ENCODE results near the gene ACSL3. TPM values are rescaled to one million over a fixed set of nuclear protein-coding genes. Genes with fewer than 3 reads are reported as not detected.
A peak's percentile ranks its signal among the peaks of the same experiment; 100 is the strongest.
"Not testable (repeated sequence)": the region's sequence is repeated elsewhere in the genome, so short reads cannot be mapped to it uniquely, and the experiment has no call there.

The ACSL3 gene
- total RNA-seq, 1 experiment from 2014 or later = 168 TPM

- Histone ChIP-seq H3K4me1 (peaks cover 7% of the 10 kb centered on the region; the same call in 1 of the 2 replicates), H3K36me3 (peaks cover 29% of the 10 kb centered on the region), H3K4me3 (no peak overlapping the region), H3K9me3 (replicated peaks) (no peaks in the 10 kb centered on the region), H3K27me3 (no peaks in the 10 kb centered on the region), H3K27ac (no peak overlapping the region)
- DNase-seq = no peak
Observed at GRCh38 chr2:222904557-222905258, 43.9 kb downstream of the ACSL3 start.

- Histone ChIP-seq H3K36me3 (peaks cover 30% of the 10 kb centered on the region), H3K27ac (no peak overlapping the region), H3K4me1 (peaks cover 5% of the 10 kb centered on the region; the same call in 1 of the 2 replicates), H3K9me3 (replicated peaks) (no peaks in the 10 kb centered on the region), H3K27me3 (no peaks in the 10 kb centered on the region), H3K4me3 (no peak overlapping the region)
- DNase-seq = no peak
Observed at GRCh38 chr2:222907048-222907447, 46.2 kb downstream of the ACSL3 start.

GRCh38 chr2:222907790-222908441 lies 47.1 kb downstream of the ACSL3 start:
- Histone ChIP-seq H3K27ac (no peak overlapping the region), H3K27me3 (no peaks in the 10 kb centered on the region), H3K36me3 (peaks cover 31% of the 10 kb centered on the region), H3K4me3 (no peak overlapping the region), H3K4me1 (peaks cover 5% of the 10 kb centered on the region; the same call in 1 of the 2 replicates), H3K9me3 (replicated peaks) (no peaks in the 10 kb centered on the region)
- DNase-seq = no peak

GRCh38 chr2:222909286-222909685 lies 48.5 kb downstream of the ACSL3 start:
- Histone ChIP-seq H3K9me3 (replicated peaks) (no peaks in the 10 kb centered on the region), H3K4me1 (peaks cover 5% of the 10 kb centered on the region; the same call in 1 of the 2 replicates), H3K27me3 (no peaks in the 10 kb centered on the region), H3K4me3 (no peak overlapping the region), H3K27ac (no peak overlapping the region), H3K36me3 (peaks cover 41% of the 10 kb centered on the region)
- DNase-seq = no peak

GRCh38 chr2:222912117-222912516 lies 51.3 kb downstream of the ACSL3 start:
- peak in 1 of 2 experiments; percentile 57 for DNase-seq

GRCh38 chr2:222912776-222913175 lies 51.9 kb downstream of the ACSL3 start:
- no peaks in the 10 kb centered on the region for H3K9me3 ChIP-seq (replicated peaks)
- peaks cover 5% of the 10 kb centered on the region; the same call in 1 of the 2 replicates for H3K4me1 ChIP-seq
- H3K27ac ChIP-seq = no peak overlapping the region
- no peak for DNase-seq
- peaks cover 55% of the 10 kb centered on the region for H3K36me3 ChIP-seq
- no peaks in the 10 kb centered on the region for H3K27me3 ChIP-seq
- no peak overlapping the region for H3K4me3 ChIP-seq

More at GRCh38 chr2:222912117-222912516, 51.3 kb downstream of the ACSL3 start:
- Histone ChIP-seq H3K27me3 (no peaks in the 10 kb centered on the region), H3K4me3 (no peak overlapping the region), H3K4me1 (peaks cover 5% of the 10 kb centered on the region; the same call in 1 of the 2 replicates), H3K27ac (no peak overlapping the region), H3K36me3 (peaks cover 50% of the 10 kb centered on the region), H3K9me3 (replicated peaks) (no peaks in the 10 kb centered on the region)

GRCh38 chr2:222915092-222915957 lies 54.5 kb downstream of the ACSL3 start:
- H3K9me3 ChIP-seq (replicated peaks) = no peaks in the 10 kb centered on the region
- no peak overlapping the region for H3K27ac ChIP-seq
- no peaks in the 10 kb centered on the region for H3K27me3 ChIP-seq
- H3K4me1 ChIP-seq = peaks cover 17% of the 10 kb centered on the region
- no peak for DNase-seq
- no peak overlapping the region for H3K4me3 ChIP-seq
- peaks cover 57% of the 10 kb centered on the region for H3K36me3 ChIP-seq

GRCh38 chr2:222916229-222917197 lies 55.7 kb downstream of the ACSL3 start:
- Histone ChIP-seq H3K27ac (no peak overlapping the region), H3K36me3 (peaks cover 62% of the 10 kb centered on the region), H3K4me3 (no peak overlapping the region), H3K9me3 (replicated peaks) (no peaks in the 10 kb centered on the region), H3K27me3 (no peaks in the 10 kb centered on the region), H3K4me1 (peaks cover 15% of the 10 kb centered on the region)
- DNase-seq = peak in 1 of 2 experiments; percentile 22

- peaks cover 12% of the 10 kb centered on the region for H3K4me1 ChIP-seq
- H3K9me3 ChIP-seq (replicated peaks); DNase-seq; H3K4me3 ChIP-seq; H3K27me3 ChIP-seq; H3K27ac ChIP-seq: not testable (repeated sequence)
- peaks cover 67% of the 10 kb centered on the region for H3K36me3 ChIP-seq
Observed at GRCh38 chr2:222917212-222917611, 56.4 kb downstream of the ACSL3 start.

GRCh38 chr2:222919841-222920526 lies 59.1 kb downstream of the ACSL3 start:
- Histone ChIP-seq H3K27me3 (no peaks in the 10 kb centered on the region), H3K27ac (no peak overlapping the region), H3K4me1 (peaks cover 12% of the 10 kb centered on the region), H3K4me3 (no peak overlapping the region), H3K9me3 (replicated peaks) (no peaks in the 10 kb centered on the region), H3K36me3 (peaks cover 78% of the 10 kb centered on the region)
- peak; percentile 26 to 53 for DNase-seq

GRCh38 chr2:222920657-222921186 lies 59.9 kb downstream of the ACSL3 start:
- Histone ChIP-seq H3K27ac (no peak overlapping the region), H3K27me3 (no peaks in the 10 kb centered on the region), H3K9me3 (replicated peaks) (no peaks in the 10 kb centered on the region), H3K4me3 (no peak overlapping the region), H3K36me3 (peaks cover 82% of the 10 kb centered on the region), H3K4me1 (peaks cover 15% of the 10 kb centered on the region)
- no peak for DNase-seq

GRCh38 chr2:222922019-222922800 lies 61.4 kb downstream of the ACSL3 start:
- Histone ChIP-seq H3K4me1 (peaks cover 15% of the 10 kb centered on the region), H3K9me3 (replicated peaks) (no peaks in the 10 kb centered on the region), H3K36me3 (peaks cover 84% of the 10 kb centered on the region), H3K4me3 (no peak overlapping the region), H3K27ac (no peak overlapping the region), H3K27me3 (no peaks in the 10 kb centered on the region)
- no peak for DNase-seq

All from SJCRH30 (cell line).